SK-N-SH treated with all-trans-retinoic acid at 6 μM for 48 hours (cell line): ENCODE results near the gene KNDC1.

Experiments used
- ATAC-seq: fragments of 200-7000 bp; cut with Tn5 transposase; 3 replicates; pipeline ENCODE4 v1.9.1; 2020; ENCODE audit warnings: mild to moderate bottlenecking, moderate library complexity
- ARNTL ChIP-seq: fragments of 450-650 bp; formaldehyde crosslinking; IDR thresholded peaks from 2 replicates; pipeline ENCODE4 v1.5.0; 2020; ENCODE audit warnings: low read depth, mild to moderate bottlenecking, moderate library complexity, borderline replicate concordance
- CREB5 ChIP-seq: fragments of 250-450 bp; sonication (Bioruptor Pico); IDR thresholded peaks from 2 replicates; pipeline ENCODE4 v1.5.1; 2020; ENCODE audit warnings: low read depth, mild to moderate bottlenecking, moderate library complexity
- ESRRG ChIP-seq: fragments of 250-450 bp; sonication (Bioruptor Pico); IDR thresholded peaks from 2 replicates; pipeline ENCODE4 v1.6.1; 2021; ENCODE audit warnings: mild to moderate bottlenecking
- GLIS3 ChIP-seq: fragments of 250-450 bp; sonication (Bioruptor Pico); IDR thresholded peaks from 2 replicates; pipeline ENCODE4 v1.5.0; 2020; ENCODE audit warnings: mild to moderate bottlenecking, moderate library complexity
- ISL1 ChIP-seq: fragments of 250-450 bp; sonication (Bioruptor Pico); IDR thresholded peaks from 2 replicates; pipeline ENCODE4 v2.1.2; 2022; ENCODE audit warnings: mild to moderate bottlenecking, moderate library complexity
- OSR1 ChIP-seq: fragments of 250-450 bp; sonication (Bioruptor Pico); IDR thresholded peaks from 2 replicates; pipeline ENCODE4 v1.8.0; 2022; ENCODE audit warnings: moderate library complexity, mild to moderate bottlenecking, inconsistent platforms
- POU6F1 ChIP-seq: fragments of 250-450 bp; sonication (Bioruptor Pico); IDR thresholded peaks from 2 replicates; pipeline ENCODE4 v1.8.0; 2021; ENCODE audit warnings: low read depth, mild to moderate bottlenecking, moderate library complexity, borderline replicate concordance
- PPARA ChIP-seq: fragments of 250-450 bp; sonication (Bioruptor Pico); IDR thresholded peaks from 2 replicates; pipeline ENCODE4 v1.5.0; 2020; ENCODE audit warnings: mild to moderate bottlenecking, borderline replicate concordance
- RARB ChIP-seq: fragments of 250-450 bp; sonication (Bioruptor Pico); IDR thresholded peaks from 2 replicates; pipeline ENCODE4 v1.8.0; 2021; ENCODE audit warnings: mild to moderate bottlenecking, moderate library complexity
- SNAI2 ChIP-seq: fragments of 250-450 bp; sonication (Bioruptor Pico); IDR thresholded peaks from 2 replicates; pipeline ENCODE4 v1.5.0; 2020; ENCODE audit warnings: mild to moderate bottlenecking, moderate library complexity
- TCF4 ChIP-seq: fragments of 250-450 bp; sonication (Bioruptor Pico); IDR thresholded peaks from 2 replicates; pipeline ENCODE4 v1.8.0; 2021; ENCODE audit warnings: mild to moderate bottlenecking, moderate library complexity, borderline replicate concordance
- TOX ChIP-seq: fragments of 250-450 bp; sonication (Bioruptor Pico); IDR thresholded peaks from 2 replicates; pipeline ENCODE4 v1.8.0; 2021; ENCODE audit warnings: mild to moderate bottlenecking, moderate library complexity, borderline replicate concordance
- ZC3H10 ChIP-seq: fragments of 250-450 bp; sonication (Bioruptor Pico); IDR thresholded peaks from 2 replicates; pipeline ENCODE4 v1.5.1; 2021; ENCODE audit warnings: mild to moderate bottlenecking, moderate library complexity
- ZFP3 ChIP-seq: fragments of 250-450 bp; sonication (Bioruptor Pico); IDR thresholded peaks from 2 replicates; pipeline ENCODE4 v1.5.0; 2020; ENCODE audit warnings: mild to moderate bottlenecking, moderate library complexity
- ZFP30 ChIP-seq: fragments of 450-650 bp; formaldehyde crosslinking; IDR thresholded peaks from 2 replicates; pipeline ENCODE4 v1.5.0; 2022; ENCODE audit warnings: mild to moderate bottlenecking, moderate library complexity
- ZNF565 ChIP-seq: fragments of 450-650 bp; formaldehyde crosslinking; conservative IDR thresholded peaks from 2 replicates; pipeline ENCODE4 v1.5.0; 2020; ENCODE audit warnings: low read depth, mild to moderate bottlenecking, moderate library complexity
- ZNF70 ChIP-seq: fragments of 450-650 bp; formaldehyde crosslinking; IDR thresholded peaks from 2 replicates; pipeline ENCODE4 v1.5.0; 2020; ENCODE audit warnings: mild to moderate bottlenecking, moderate library complexity
- ZNF8 ChIP-seq: fragments of 450-650 bp; formaldehyde crosslinking; IDR thresholded peaks from 2 replicates; pipeline ENCODE4 v1.5.0; 2020; ENCODE audit warnings: mild to moderate bottlenecking, moderate library complexity
- TF ChIP-seq, protein P1 (sequence below): fragments of 250-450 bp; sonication (Bioruptor Pico); IDR thresholded peaks from 2 replicates; pipeline ENCODE4 v1.8.0; 2020; ENCODE audit warnings: mild to moderate bottlenecking, moderate library complexity, borderline replicate concordance
- TF ChIP-seq, protein P2 (sequence below): fragments of 250-450 bp; sonication (Bioruptor Pico); IDR thresholded peaks from 2 replicates; pipeline ENCODE4 v1.5.0; 2020; ENCODE audit warnings: mild to moderate bottlenecking, moderate library complexity

KNDC1 gene

GRCh38 chr10:133237588-133238465, 77.8 kb downstream of the KNDC1 start, which contains the start of gene VENTX:
VENTX (plus strand) TSS chr10:133237855; CDS start chr10:133237915, 60 bp downstream.
- TF ChIP-seq ISL1 (CRISPR knock-in tag) (no peak), ZC3H10 (no peak), POU6F1 (CRISPR knock-in tag) (no peak), TCF4 (CRISPR knock-in tag) (no peak), ZNF8 (no peak), ZFP3 (CRISPR knock-in tag) (no peak), PPARA (CRISPR knock-in tag) (no peak), ZNF565 (no peak), ESRRG (no peak), RARB (CRISPR knock-in tag) (no peak), CREB5 (no peak), SNAI2 (CRISPR knock-in tag) (no peak), ARNTL (CRISPR knock-in tag) (no peak), OSR1 (CRISPR knock-in tag) (no peak), TOX (CRISPR knock-in tag) (no peak), ZFP30 (CRISPR knock-in tag) (no peak), GLIS3 (CRISPR knock-in tag) (no peak)
- TF ChIP-seq, protein P1, sequence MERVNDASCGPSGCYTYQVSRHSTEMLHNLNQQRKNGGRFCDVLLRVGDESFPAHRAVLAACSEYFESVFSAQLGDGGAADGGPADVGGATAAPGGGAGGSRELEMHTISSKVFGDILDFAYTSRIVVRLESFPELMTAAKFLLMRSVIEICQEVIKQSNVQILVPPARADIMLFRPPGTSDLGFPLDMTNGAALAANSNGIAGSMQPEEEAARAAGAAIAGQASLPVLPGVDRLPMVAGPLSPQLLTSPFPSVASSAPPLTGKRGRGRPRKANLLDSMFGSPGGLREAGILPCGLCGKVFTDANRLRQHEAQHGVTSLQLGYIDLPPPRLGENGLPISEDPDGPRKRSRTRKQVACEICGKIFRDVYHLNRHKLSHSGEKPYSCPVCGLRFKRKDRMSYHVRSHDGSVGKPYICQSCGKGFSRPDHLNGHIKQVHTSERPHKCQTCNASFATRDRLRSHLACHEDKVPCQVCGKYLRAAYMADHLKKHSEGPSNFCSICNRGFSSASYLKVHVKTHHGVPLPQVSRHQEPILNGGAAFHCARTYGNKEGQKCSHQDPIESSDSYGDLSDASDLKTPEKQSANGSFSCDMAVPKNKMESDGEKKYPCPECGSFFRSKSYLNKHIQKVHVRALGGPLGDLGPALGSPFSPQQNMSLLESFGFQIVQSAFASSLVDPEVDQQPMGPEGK (CRISPR knock-in tag), result no peak
- TF ChIP-seq, protein P2, sequence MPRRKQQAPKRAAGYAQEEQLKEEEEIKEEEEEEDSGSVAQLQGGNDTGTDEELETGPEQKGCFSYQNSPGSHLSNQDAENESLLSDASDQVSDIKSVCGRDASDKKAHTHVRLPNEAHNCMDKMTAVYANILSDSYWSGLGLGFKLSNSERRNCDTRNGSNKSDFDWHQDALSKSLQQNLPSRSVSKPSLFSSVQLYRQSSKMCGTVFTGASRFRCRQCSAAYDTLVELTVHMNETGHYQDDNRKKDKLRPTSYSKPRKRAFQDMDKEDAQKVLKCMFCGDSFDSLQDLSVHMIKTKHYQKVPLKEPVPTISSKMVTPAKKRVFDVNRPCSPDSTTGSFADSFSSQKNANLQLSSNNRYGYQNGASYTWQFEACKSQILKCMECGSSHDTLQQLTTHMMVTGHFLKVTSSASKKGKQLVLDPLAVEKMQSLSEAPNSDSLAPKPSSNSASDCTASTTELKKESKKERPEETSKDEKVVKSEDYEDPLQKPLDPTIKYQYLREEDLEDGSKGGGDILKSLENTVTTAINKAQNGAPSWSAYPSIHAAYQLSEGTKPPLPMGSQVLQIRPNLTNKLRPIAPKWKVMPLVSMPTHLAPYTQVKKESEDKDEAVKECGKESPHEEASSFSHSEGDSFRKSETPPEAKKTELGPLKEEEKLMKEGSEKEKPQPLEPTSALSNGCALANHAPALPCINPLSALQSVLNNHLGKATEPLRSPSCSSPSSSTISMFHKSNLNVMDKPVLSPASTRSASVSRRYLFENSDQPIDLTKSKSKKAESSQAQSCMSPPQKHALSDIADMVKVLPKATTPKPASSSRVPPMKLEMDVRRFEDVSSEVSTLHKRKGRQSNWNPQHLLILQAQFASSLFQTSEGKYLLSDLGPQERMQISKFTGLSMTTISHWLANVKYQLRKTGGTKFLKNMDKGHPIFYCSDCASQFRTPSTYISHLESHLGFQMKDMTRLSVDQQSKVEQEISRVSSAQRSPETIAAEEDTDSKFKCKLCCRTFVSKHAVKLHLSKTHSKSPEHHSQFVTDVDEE (CRISPR knock-in tag), result no peak
- no peak; the same call in 2 of the 3 replicates for ATAC-seq

DNA sequence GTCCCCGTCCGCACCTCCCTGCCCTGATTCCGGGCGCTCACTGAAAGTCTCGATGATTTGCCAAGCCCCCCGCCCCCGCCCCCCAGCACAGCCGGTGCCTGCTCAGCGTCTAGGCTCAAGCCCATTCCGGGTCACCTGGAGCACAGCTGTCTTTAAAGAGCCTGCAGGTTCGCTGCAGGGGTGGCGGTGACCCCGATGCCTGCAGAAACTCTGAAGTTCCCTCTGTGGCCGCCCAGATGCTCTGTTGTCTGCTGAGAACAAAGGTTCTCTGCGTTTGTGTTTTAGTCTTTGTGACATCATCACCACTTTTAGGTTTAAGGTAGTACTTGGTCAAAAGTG, 78.4 kb downstream of the KNDC1 start:
- no peak for ATAC-seq
- TF ChIP-seq, protein P2 (CRISPR knock-in tag), result no peak
- TF ChIP-seq ZNF70 (CRISPR knock-in tag) (no peak), SNAI2 (CRISPR knock-in tag) (no peak), ZNF8 (no peak), ESRRG (no peak), CREB5 (no peak), POU6F1 (CRISPR knock-in tag) (no peak), ARNTL (CRISPR knock-in tag) (no peak)
- TF ChIP-seq, protein P1 (CRISPR knock-in tag), result no peak
